UCSD-AML1 (cell line): ENCODE data around the gene ERP44.

Experiments
- DNase-seq: peaks from one replicate; lab custom pipeline; 2025; ENCODE audit not compliant: unreplicated experiment; lab: John Stamatoyannopoulos, UW

ERP44 gene

GRCh38 chr9:99954819-99955218, 144.0 kb downstream of the ERP44 start:
- no peak for DNase-seq

DNA sequence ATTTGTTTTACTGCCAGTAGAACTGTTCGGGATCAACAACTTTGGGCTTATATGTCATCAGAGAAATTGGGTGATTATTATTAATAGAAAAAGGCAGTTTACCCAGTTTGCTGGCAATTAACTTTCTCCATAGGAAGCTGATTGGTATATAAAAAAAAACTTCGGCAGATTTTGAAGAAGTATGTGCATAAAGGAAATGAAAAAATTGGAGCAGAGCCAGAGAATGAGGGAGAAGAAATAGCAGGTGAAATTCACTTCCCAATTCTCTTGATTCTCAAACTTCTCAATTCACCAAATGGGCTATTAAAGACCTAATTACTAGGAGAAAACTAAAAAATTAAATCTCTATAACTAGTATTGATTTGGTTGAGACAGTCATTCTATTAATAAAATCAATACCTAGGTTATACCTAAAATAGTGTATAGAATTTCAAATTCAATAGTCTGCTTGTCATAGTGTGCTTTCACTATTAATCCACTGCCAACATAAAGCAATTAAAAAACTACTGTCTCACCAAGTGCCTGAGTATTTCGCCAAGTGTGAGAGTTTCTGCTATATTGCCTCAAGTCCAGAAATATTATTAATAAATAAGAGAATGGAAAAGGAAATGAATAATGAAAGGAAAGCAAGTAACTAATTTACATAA, 144.8 kb downstream of the ERP44 start:
- DNase-seq, result no peak

- no peak for DNase-seq
These were observed 149.9 kb downstream of the ERP44 start for GRCh38 chr9:99948896-99949295.

DNA sequence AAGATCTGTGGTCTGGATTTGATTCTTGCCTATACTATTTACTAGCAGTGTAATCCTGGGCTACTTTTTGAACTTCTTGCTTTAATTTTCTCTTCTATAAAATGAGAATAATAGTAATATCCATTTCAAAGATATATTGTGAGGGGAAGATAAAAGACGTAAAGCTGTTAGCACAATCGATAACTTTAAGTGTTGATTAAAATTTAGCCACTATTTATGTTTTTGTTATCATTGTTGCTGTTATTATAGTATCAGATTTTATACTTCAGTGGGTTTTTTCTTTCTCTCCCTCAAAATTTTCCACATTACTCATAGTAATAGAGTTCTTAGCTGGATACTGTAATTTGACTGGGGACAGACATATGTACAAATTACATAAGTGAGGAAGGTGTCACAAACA, 150.3 kb downstream of the ERP44 start:
- no peak for DNase-seq

DNA sequence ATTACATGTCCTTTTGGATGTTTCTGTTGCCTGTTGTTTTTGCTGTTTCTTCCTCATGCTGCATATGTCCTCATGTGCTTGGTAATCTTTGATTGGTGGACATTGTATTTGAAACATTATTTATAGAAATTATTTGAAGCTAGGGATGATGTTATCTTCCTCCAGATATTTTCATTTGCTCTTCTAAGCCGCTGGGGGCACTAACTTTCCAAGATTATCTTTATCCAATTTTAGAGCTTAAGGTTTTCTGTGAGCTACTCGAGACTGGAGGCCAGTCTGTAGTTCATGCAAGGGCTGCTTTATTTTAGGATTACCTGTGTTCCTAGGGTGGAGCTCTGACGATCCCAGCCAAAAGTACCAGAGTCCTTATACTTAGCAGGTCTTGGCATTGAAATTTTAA, 151.4 kb downstream of the ERP44 start:
- no peak for DNase-seq

GRCh38 chr9:99936947-99937587, 161.7 kb downstream of the ERP44 start:
- DNase-seq, result no peak

- no peak for DNase-seq
These were observed 167.5 kb downstream of the ERP44 start for GRCh38 chr9:99931155-99931840.

- DNase-seq, result no peak
These were observed 169.1 kb downstream of the ERP44 start for GRCh38 chr9:99929652-99930051.
